GM10266 (cell line): ENCODE data around the gene CENPS.

Experiments used
- DNase-seq: peaks from one replicate; pipeline ENCODE4 v3.0.0; 2012; ENCODE audit errors: extremely low spot score
- TF ChIP-seq, protein P1 (sequence below): IDR thresholded peaks from 2 replicates; pipeline ENCODE4 v1.5.1; 2012; ENCODE audit warnings: mild to moderate bottlenecking, low read depth; ENCODE audit not compliant: control insufficient read depth, insufficient read depth; ENCODE audit errors: missing control alignments

CENPS gene

DNA sequence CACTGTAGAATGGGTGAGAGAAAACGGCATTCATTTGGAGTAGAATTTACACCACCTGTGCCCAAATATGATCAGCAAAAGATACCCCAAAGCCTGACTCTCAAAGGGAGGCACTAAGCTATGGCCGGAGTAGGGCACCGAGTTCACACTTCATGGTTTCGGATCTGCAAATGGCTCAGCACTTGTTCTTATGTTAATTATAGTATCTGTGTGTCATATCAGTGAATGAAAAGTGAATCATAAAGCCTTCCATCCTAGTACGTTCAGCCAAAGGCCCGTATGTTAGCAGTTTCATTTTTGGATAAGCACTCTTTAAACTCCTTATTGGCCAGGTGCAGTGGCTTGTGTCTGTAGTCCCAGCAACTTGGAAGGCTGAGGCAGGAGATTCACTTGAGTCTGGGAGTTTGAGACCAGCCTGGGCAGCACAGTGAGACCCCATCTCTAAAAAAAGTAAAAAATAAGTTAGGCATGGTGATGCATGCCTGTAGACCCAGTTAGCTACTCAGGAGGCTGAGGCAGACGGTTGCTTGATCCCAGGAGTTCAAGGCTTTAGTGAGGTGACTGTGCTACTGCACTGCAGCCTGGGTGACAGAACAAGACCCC lies 14.7 kb downstream of the CENPS start:
- no peak for DNase-seq
- TF ChIP-seq, protein P1, sequence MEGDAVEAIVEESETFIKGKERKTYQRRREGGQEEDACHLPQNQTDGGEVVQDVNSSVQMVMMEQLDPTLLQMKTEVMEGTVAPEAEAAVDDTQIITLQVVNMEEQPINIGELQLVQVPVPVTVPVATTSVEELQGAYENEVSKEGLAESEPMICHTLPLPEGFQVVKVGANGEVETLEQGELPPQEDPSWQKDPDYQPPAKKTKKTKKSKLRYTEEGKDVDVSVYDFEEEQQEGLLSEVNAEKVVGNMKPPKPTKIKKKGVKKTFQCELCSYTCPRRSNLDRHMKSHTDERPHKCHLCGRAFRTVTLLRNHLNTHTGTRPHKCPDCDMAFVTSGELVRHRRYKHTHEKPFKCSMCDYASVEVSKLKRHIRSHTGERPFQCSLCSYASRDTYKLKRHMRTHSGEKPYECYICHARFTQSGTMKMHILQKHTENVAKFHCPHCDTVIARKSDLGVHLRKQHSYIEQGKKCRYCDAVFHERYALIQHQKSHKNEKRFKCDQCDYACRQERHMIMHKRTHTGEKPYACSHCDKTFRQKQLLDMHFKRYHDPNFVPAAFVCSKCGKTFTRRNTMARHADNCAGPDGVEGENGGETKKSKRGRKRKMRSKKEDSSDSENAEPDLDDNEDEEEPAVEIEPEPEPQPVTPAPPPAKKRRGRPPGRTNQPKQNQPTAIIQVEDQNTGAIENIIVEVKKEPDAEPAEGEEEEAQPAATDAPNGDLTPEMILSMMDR, result no peak

DNA sequence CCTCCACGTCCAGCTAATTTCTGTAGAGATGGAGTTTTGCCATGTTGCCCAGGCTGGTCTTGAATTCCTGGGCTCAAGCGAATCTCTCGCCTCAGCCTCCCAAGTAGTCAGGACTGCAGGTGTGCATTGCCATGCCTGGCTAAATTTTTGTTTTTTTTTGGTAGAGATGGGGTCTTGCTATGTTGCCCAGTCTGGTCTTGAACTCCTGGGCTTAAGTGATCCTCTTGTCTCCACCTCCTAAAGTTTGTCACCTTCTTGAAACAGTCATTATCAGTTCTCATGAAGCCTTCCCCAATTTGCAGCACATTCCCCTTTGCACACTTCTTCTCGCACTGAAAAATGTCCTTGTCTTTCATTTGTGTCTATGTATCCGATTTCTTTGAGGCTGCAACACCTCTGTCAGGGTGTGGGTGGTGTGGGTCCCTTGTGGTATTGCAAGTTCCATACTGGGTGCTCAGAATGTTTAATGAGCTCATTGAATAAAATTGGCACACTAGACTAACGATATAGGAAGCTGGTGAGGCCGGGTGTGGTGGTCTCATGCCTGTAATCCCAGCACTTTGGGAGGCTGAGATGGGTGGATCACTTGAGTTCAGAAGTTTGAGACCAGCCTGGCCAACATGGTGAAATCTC lies 16.7 kb downstream of the CENPS start:
- no peak for DNase-seq
- TF ChIP-seq, protein P1, result no peak

DNA sequence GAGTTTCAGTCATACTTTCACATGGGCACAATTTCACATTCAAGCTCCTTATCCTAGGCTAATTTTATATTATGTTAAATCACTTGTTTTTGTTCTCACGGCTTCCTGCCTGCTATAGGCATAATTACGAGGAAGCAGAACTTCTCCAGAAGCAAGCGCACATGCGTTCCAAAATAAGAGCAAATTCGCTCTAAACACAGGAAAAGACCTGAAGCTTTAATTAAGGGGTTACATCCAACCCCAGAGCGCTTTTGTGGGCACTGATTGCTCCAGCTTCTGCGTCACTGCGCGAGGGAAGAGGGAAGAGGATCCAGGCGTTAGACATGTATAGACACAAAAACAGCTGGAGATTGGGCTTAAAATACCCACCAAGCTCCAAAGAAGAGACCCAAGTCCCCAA lies 19.5 kb downstream of the CENPS start, which contains the start of gene CORT:
TSS of gene CORT (plus strand) at position 281 of the 400 bp plus-strand sequence. CDS start 193 bp downstream, outside the sequence.
- no peak for DNase-seq
- TF ChIP-seq, protein P1, result no peak

DNA sequence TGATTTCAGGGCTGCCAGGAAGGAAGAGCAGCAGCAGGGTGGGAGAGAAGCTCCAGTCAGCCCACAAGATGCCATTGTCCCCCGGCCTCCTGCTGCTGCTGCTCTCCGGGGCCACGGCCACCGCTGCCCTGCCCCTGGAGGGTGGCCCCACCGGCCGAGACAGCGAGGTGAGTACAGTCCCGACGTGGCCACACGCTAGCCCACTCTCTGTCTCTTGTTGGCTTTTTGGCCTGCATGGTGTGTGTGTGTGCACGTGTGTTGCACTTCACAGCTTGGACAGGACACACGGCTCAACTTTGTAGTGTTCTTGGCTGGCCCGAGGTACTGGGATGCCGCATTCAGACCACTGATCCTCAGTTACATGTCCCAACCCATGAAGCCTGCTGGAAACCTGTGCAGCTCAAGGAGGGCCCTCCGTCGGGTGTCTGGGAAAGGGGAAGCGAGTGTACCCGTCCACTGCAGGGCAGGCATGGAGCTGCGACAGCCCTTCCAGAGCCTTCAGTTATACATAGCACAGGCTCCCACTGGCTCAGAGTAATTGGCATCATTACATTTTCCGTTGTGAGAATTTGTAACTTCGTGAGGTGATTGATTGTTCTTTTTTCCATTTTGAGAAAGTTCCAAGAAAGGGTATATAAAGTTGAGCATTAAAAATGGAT lies 20.1 kb downstream of the CENPS start:
- TF ChIP-seq, protein P1, result no peak
- no peak for DNase-seq

DNA sequence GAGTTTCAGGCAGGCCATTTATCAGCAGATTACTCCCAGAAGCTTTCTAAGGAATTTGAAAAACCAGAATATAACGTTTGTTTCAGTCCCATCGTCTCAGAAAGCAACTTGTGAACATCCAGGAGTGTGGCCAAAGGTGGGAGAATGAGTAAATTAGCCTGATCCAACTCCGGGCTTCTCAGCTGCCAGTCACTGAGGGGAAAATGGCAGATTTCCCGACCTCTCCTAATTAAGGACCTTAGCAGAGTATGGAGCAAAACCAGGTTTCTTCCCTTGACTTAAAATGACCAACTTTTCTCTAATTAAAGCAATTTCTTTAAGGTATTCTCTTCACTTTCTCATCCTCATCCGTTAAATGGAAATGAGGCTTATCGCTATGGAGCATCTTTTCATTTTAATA lies 20.6 kb downstream of the CENPS start:
- no peak for DNase-seq

DNA sequence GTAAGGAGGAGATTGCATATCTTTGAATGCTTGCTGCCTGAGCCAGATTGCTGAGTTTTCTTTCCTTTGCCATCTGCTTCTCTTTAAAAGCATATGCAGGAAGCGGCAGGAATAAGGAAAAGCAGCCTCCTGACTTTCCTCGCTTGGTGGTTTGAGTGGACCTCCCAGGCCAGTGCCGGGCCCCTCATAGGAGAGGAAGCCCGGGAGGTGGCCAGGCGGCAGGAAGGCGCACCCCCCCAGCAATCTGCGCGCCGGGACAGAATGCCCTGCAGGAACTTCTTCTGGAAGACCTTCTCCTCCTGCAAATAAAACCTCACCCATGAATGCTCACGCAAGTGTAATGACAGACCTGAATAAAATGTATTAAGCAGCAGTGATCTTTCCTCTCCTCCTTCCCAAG lies 21.1 kb downstream of the CENPS start:
- TF ChIP-seq, protein P1, result no peak

More for the DNA sequence above, 20.6 kb downstream of the CENPS start:
- TF ChIP-seq, protein P1, result no peak

DNA sequence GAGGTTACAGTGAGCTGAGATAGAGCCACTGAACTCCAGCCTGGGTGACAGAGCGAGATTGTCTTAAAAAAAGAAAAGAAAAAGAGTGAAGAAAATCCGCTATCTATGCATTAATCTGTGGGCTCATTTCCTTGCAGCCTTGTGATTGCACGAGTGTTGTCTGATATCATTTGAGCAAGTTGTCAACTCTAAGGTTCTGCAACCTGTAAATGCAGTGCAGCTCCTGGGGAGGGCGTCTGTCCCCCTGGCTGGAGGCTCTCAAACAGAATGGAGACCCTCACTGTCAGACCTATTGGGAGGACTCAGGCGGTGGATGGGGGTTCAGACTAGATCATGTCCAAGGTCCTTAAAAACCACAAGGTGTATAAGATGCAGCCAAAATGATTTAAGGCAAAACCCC lies 25.8 kb downstream of the CENPS start:
- TF ChIP-seq, protein P1, result no peak
- no peak for DNase-seq

More for the DNA sequence above, 21.1 kb downstream of the CENPS start:
- DNase-seq, result no peak
